PC-3 (cell line): ENCODE results near the gene SLC35F3. TPM values are rescaled to one million over a fixed set of nuclear protein-coding genes. Genes with fewer than 3 reads are reported as not detected.

ENCODE experiments used
- ATAC-seq: fragments of 200-7000 bp; cut with Tn5 transposase; 2 replicates; pipeline ENCODE4 v1.9.1; 2020; ENCODE audit warnings: mild to moderate bottlenecking, moderate library complexity
- BruUV-seq: library from RNA; stranded (reverse); fragments of 400-500 nt; replicated peaks from 2 replicates; lab custom pipeline; 2021; lab: Mats Ljungman, UMichigan
- CTCF ChIA-PET: fragments of 300-600 bp; sonication (Branson Sonifier 250); formaldehyde crosslinking; loops from one replicate; lab custom pipeline; 2022; ENCODE audit warnings: antibody characterized with exemption; lab: Charles Lee
- POLR2A ChIA-PET: fragments of 300-600 bp; sonication (Branson Sonifier 250); formaldehyde crosslinking; loops from one replicate; lab custom pipeline; 2022; ENCODE audit warnings: antibody characterized with exemption; ENCODE audit not compliant: unreplicated experiment; lab: Charles Lee
- DNase-seq: peaks from one replicate; pipeline ENCODE4 v3.0.0-alpha.2; 2015
- H2AFZ ChIP-seq: fragments of 300-600 bp; sonication (generic); 2 replicates; pipeline ENCODE4 v1.6.0; 2016; ENCODE audit warnings: antibody characterized with exemption, low read length
- H3F3A ChIP-seq: fragments of 300-600 bp; sonication (generic); one replicate; pipeline ENCODE4 v1.6.0; 2017; ENCODE audit warnings: antibody characterized with exemption, low read length, control low read depth, mild to moderate bottlenecking; ENCODE audit not compliant: unreplicated experiment
- H3K27ac ChIP-seq: fragments of 300-600 bp; sonication (generic); 2 replicates; pipeline ENCODE4 v1.5.1; 2016; ENCODE audit warnings: mild to moderate bottlenecking, low read length
- H3K27me3 ChIP-seq: fragments of 300-600 bp; sonication (generic); 2 replicates; pipeline ENCODE4 v1.6.1; 2016; ENCODE audit warnings: low read length, mixed read lengths
- H3K36me3 ChIP-seq: fragments of 300-600 bp; sonication (generic); 2 replicates; pipeline ENCODE4 v1.6.1; 2016; ENCODE audit warnings: low read depth, mixed run types, low read length, mixed read lengths
- H3K4me1 ChIP-seq: fragments of 300-600 bp; sonication (generic); 2 replicates; pipeline ENCODE4 v1.5.1; 2016; ENCODE audit warnings: low read length; ENCODE audit not compliant: insufficient read depth
- H3K4me2 ChIP-seq: fragments of 300-600 bp; sonication (generic); 2 replicates; pipeline ENCODE4 v1.6.0; 2016; ENCODE audit warnings: low read length
- H3K4me3 ChIP-seq: fragments of 300-600 bp; sonication (generic); 2 replicates; pipeline ENCODE4 v1.5.1; 2016; ENCODE audit warnings: mild to moderate bottlenecking, low read length, mixed read lengths
- H3K79me2 ChIP-seq: fragments of 300-600 bp; sonication (generic); 2 replicates; pipeline ENCODE4 v1.6.1; 2017; ENCODE audit warnings: low read length, mixed read lengths
- H3K9ac ChIP-seq: fragments of 300-600 bp; sonication (generic); 2 replicates; pipeline ENCODE4 v1.6.0; 2016; ENCODE audit warnings: mild to moderate bottlenecking, low read length
- H3K9me2 ChIP-seq: fragments of 300-600 bp; sonication (generic); replicated peaks from 2 replicates; pipeline ENCODE4 v1.6.1; 2016; ENCODE audit warnings: mixed run types, low read length, mixed read lengths
- H3K9me3 ChIP-seq: fragments of 300-600 bp; sonication (generic); 2 replicates; pipeline ENCODE4 v1.6.1; 2016; ENCODE audit warnings: low read length, mixed read lengths
- H4K20me1 ChIP-seq: fragments of 300-600 bp; sonication (generic); 2 replicates; pipeline ENCODE4 v1.6.1; 2016; ENCODE audit warnings: low read length, mixed read lengths
- EZH2 ChIP-seq: fragments of 300-600 bp; sonication (generic); IDR thresholded peaks from one replicate; pipeline ENCODE4 v1.6.1; 2017; ENCODE audit warnings: antibody characterized with exemption, mild to moderate bottlenecking, low read length; ENCODE audit not compliant: unreplicated experiment
- EZH2phosphoT487 ChIP-seq: fragments of 300-600 bp; sonication (generic); IDR thresholded peaks from 2 replicates; pipeline ENCODE4 v1.6.1; 2018; ENCODE audit warnings: mild to moderate bottlenecking, antibody characterized with exemption, low read length, borderline replicate concordance
- intact Hi-C: fragments of 100-400 bp; cut with micrococcal nuclease; formaldehyde crosslinking; loops from 2 replicates; pipeline ENCODE4 v1.9.0; 2023
- total RNA-seq: library from RNA; depleted of rRNA; stranded (reverse); fragments of >200 nt; gene quantifications from 2 replicates; pipeline ENCODE4 v1.2.3, GENCODE V29; 2014
- TF ChIP-seq, protein P1 (sequence below): fragments of 300-600 bp; sonication (generic); conservative IDR thresholded peaks from 2 replicates; pipeline ENCODE4 v1.5.1; 2017; ENCODE audit warnings: antibody characterized with exemption, low read depth, mild to moderate bottlenecking, low read length

SLC35F3 gene
- total RNA-seq, 1 experiment from 2014 or later, result 17.7 TPM

DNA sequence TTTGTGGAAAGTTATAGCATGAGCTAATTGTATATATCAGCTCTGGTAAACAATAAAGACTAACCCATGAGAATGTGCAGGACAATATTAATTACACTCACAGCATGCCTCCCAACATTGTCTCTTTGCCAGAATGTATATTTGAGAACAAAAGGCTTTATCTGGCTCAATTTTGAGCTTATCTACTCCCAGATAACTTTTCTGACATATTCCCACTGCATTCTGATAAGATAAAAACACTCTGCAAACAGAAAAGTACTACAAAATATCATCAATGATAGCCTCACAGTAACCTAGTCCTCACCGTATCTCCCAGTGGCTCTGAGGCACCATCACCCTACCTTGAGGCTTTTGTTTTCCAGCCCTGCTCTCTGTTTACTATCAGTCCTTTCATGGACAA lies 188.6 kb downstream of the SLC35F3 start:
- ChIA-PET POLR2A (no interaction called here), CTCF (no interaction called here)
- BruUV-seq, result no TSS peak
- Histone ChIP-seq H3F3A (no peaks in the 10 kb centered on the region), H3K9ac (no peak overlapping the region), H3K27me3 (no peaks in the 10 kb centered on the region), H3K4me3 (no peak overlapping the region), H3K4me1 (no peaks in the 10 kb centered on the region), H4K20me1 (no peaks in the 10 kb centered on the region), H3K9me2 (no peaks in the 10 kb centered on the region), H3K79me2 (peaks cover 10% of the 10 kb centered on the region), H2AFZ (no peak overlapping the region), H3K4me2 (no peak overlapping the region), H3K27ac (no peak overlapping the region), H3K36me3 (peaks cover 13% of the 10 kb centered on the region; the same call in 1 of the 2 replicates), H3K9me3 (no peaks in the 10 kb centered on the region)
- ATAC-seq, result no peak
- DNase-seq, result no peak
- TF ChIP-seq EZH2 (no peak), EZH2phosphoT487 (no peak)
- TF ChIP-seq, protein P1, sequence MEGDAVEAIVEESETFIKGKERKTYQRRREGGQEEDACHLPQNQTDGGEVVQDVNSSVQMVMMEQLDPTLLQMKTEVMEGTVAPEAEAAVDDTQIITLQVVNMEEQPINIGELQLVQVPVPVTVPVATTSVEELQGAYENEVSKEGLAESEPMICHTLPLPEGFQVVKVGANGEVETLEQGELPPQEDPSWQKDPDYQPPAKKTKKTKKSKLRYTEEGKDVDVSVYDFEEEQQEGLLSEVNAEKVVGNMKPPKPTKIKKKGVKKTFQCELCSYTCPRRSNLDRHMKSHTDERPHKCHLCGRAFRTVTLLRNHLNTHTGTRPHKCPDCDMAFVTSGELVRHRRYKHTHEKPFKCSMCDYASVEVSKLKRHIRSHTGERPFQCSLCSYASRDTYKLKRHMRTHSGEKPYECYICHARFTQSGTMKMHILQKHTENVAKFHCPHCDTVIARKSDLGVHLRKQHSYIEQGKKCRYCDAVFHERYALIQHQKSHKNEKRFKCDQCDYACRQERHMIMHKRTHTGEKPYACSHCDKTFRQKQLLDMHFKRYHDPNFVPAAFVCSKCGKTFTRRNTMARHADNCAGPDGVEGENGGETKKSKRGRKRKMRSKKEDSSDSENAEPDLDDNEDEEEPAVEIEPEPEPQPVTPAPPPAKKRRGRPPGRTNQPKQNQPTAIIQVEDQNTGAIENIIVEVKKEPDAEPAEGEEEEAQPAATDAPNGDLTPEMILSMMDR, result no peak
- intact Hi-C loops, result no loop called here

DNA sequence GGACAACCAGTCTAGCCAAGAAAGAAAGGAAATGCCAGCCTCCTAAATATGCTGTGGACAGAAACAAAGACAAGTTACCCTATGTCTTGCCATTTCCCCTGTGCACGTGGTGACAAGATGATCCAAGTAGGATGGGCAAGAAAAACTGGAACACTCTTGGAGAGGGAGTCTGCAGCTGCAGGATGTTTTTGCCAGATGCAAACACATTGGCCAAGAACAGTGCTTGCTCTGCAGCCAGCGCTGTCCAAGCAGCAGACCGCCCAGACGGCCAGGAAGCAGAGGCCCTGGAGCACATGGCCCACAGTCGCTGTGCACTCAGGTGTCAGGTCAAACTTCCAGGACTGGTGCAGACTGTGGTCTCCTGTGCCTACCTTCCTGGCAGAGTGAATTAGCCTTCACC lies 189.3 kb downstream of the SLC35F3 start:
- Histone ChIP-seq H3K9me3 (no peaks in the 10 kb centered on the region), H3K4me3 (no peak overlapping the region), H3F3A (no peaks in the 10 kb centered on the region), H3K27me3 (no peaks in the 10 kb centered on the region), H3K79me2 (peaks cover 17% of the 10 kb centered on the region), H3K36me3 (peaks cover 13% of the 10 kb centered on the region; the same call in 1 of the 2 replicates), H3K27ac (no peak overlapping the region), H3K4me2 (no peak overlapping the region), H2AFZ (no peak overlapping the region), H3K9me2 (no peaks in the 10 kb centered on the region), H3K9ac (no peak overlapping the region), H3K4me1 (no peaks in the 10 kb centered on the region), H4K20me1 (no peaks in the 10 kb centered on the region)
- intact Hi-C loops, result no loop called here
- ATAC-seq (no peak), DNase-seq (no peak)
- CTCF ChIA-PET, result no interaction called here
- TF ChIP-seq EZH2 (no peak), EZH2phosphoT487 (no peak)
- TF ChIP-seq, protein P1, result no peak
- POLR2A ChIA-PET, result no interaction called here
- no TSS peak for BruUV-seq

DNA sequence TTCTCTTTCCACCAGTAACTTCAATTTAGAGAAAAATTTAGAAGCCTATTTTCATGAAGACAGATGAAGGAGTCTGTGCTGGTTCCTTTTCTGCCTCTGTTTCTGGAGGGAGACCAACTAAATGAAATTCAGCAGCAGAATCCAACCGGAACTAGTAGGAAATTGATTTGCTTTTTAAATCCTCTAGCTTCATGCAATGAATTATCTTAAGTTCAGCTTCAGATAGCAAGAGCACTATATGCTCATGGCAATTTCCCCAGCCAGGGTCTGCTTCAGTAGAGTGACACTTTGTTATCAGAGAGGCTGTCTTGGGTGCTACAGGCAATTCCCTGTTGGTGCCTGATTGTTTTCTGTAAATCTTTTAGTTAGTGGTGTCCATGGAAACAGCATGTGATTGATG lies 189.7 kb downstream of the SLC35F3 start:
- H3K27me3 ChIP-seq, result no peaks in the 10 kb centered on the region
- intact Hi-C loops, result no loop called here
- H3K4me2 ChIP-seq, result no peak overlapping the region
- H3K4me3 ChIP-seq, result no peak overlapping the region
- H3K9me2 ChIP-seq, result no peaks in the 10 kb centered on the region
- H4K20me1 ChIP-seq, result no peaks in the 10 kb centered on the region
- no peak overlapping the region for H3K27ac ChIP-seq
- TF ChIP-seq EZH2 (no peak), EZH2phosphoT487 (no peak)
- TF ChIP-seq, protein P1, result no peak
- no peak for ATAC-seq
- peaks cover 18% of the 10 kb centered on the region for H3K79me2 ChIP-seq
- POLR2A ChIA-PET, result no interaction called here
- no peaks in the 10 kb centered on the region for H3K9me3 ChIP-seq
- DNase-seq, result no peak
- no peaks in the 10 kb centered on the region for H3K4me1 ChIP-seq
- no peak overlapping the region for H2AFZ ChIP-seq
- no peaks in the 10 kb centered on the region for H3F3A ChIP-seq
- peaks cover 9% of the 10 kb centered on the region; the same call in 1 of the 2 replicates for H3K36me3 ChIP-seq
- BruUV-seq, result no TSS peak
- H3K9ac ChIP-seq, result no peak overlapping the region
- CTCF ChIA-PET, result no interaction called here
